ENCODE results near the gene IGFBP2.

GRCh38 chr2:216663846-216664245 lies 30.6 kb downstream of the IGFBP2 start:
- TF ChIP-seq POLR2A (IDR thresholded peaks at IDR 0.05) (no peak), CTCF (IDR thresholded peaks at IDR 0.05) (no peak)
